NCI-H2196 (cell line): ENCODE data around the gene CPNE5.

ENCODE experiments used
- DNase-seq: peaks from one replicate; lab custom pipeline; 2025; ENCODE audit not compliant: unreplicated experiment; lab: John Stamatoyannopoulos, UW

The CPNE5 gene

GRCh38 chr6:36838896-36839748, at the start of gene CPNE5:
Gene CPNE5 (minus strand): TSS chr6:36839444. CDS start chr6:36839377, 67 bp downstream.
- DNase-seq = no peak

DNA sequence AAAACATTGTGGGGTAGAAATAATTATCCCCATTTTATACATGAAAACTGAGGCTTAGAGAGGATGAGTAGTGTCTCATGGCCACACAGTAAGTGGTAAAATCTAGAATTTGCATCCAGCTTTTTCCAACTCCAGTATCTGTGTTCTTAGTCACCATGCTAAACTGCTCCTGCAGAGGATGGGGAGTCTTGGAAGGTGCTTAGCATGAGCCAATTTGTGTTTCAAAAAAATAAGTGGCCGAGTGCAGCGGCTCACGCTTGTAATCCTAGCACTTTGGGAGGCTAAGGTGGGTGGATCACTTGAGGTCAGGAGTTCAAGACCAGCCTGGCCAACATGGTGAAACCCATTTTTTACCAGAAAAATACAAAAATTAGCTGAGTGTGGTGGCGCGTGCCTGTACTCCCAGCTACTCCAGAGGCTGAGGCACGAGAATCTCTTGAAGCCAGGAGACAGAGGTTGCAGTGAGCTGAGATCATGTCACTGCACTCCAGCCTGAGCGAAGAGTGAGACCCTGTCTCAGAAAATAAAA, 48.9 kb upstream of the CPNE5 start:
- no peak for DNase-seq

DNA sequence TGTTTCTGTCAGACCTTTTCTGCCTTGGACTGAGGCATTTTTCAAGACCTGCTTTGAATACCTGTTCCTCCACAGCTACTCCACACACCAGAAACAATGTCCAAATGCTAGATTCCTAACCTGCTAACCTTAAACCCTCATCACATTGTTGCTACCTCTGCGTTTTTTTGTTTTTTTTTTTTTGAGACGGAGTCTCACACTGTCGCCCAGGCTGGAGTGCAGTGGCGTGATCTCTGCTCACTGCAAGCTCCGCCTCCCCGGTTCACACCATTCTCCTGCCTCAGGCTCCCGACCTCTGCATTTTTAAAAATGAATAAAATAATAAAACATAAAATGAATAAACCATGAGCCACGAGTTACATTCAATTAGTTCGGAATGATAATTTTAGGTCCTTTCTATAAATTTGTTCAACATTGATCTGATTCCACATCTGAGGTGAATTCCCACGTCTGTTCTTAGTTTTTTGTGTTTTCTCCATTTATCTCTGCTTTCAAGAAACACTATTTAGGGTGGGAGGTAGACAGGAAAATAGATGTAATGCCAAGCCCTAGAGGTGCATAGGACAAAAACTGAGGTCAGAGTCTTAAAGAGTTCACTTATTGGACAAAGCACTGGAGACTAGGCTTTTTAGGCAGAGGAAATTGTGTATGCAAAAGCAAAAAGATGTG, 47.8 kb upstream of the CPNE5 start:
- DNase-seq = no peak

DNA sequence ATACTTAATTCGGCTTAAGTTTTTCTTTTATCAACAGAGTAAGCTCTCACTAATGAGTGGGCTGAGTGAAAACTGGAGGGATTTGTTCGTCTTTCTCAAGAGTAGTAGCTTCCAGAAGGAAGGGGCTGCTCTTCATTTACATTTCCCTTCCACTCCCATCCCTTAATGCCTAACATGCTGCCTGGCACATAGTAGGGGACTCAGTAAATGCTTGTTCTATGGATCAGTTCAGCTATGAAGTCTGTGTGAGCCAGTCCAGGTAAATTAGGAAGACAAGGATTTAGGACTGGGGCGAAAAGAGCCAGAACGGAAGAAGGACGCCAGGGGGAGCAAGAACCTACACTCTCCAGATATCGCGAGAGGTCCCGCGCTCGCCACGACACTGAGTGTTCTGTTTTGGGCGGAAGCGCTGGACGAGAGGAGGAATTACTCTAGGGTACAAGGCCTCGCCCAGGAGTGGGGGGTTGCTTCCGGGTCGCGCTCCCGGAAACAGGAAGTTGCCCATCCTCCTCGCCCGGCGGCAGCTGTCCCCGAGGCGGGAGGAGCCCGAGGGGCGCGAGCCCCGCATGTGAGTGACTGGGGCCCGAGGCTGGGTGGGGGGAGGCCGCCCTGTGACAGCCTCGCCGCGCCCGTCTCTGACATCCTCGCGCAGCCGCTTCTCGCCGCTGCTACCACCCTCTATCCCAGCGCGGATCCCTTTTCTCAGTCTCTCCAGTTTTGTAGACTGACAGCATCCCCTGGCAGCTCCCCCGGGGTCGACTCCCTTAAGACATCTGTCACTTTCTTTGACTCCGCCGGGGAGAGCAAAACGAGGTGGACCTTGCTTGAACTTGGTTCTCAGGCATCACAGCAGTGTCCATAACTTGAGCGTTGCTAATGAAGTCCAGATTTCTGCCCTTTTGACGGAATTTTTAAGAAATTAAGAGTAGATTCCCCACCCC, 46.5 kb upstream of the CPNE5 start, which contains the start of gene C6orf89:
Gene C6orf89, plus strand, starts transcription at position 492 of the 941 bp plus-strand sequence. CDS start 13,493 bp downstream, outside the sequence.
- DNase-seq = peak; percentile 95

DNA sequence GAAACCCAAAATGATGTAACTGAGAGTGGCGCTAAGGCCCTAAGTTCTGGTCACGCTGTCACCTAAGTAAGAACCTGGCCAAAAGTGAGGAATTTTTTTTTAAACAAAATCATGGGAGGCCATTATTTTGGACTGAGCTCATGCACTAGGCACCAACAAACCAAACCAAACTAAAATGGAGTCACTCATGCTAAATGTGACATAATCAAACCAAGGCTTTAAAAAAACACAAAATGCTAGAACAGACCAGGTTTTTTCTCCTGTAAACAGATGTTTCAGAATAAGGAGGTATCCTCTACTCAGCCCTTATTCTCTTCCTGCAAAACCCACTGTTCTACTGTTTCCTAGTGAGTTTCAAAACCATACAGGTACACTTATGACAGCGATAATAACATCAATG, 45.4 kb upstream of the CPNE5 start:
- no peak for DNase-seq

DNA sequence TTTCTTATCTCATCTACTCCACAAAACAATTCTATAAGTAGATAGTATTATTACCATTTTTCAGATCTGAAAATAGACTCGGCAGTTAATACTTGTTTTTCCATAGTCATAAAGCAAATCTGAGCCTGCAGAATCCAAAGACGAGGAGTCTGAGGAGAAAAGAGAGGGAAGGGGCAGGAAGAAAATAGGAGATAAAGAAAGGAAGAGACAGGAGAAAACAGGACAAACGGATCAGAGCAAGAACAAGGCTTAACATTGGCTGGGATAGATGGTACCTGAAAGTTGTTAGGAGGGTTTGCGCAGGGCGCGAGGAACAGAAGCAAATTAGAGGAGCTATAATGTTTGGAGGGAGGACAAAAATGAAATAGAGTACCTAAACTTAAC, 36.0 kb upstream of the CPNE5 start:
- no peak for DNase-seq

DNA sequence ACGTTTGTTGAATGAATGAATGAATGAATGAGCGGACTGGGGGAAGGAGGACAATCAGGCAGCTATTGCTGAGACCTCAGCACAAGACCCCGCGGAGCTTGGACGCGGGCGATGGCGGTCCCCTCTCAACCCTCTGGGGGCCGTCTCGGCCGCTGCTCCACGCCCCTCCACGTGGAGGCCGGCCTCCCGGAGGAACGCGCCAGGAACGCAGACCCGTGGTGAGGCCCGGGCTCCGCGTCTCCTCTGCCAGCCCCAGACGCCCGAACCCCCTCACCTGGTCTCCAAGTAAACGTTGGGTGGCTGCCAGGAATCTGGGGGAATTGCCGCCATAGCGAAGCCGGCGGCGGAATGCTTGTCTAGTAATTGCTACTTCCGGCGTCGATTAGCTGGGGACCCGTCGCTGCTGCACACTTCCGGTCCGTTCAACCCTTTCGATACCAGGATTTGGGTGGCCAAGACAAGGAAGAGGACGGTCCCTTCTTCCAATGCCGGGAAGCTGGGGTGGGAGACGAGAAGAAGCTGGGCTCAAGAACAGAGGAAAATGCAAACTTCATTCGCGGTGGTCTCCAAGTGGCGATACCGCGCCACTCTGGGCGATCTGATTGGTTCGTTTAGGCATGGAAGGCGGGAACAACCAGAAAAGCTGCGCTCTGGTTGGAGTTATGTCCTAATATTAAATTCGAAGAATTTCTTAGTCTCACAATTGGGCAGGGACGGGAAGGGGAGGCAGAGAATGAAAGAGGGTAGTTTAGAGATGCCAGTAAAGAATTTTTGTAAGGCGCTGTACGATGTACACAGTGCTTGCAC, 35.4 kb upstream of the CPNE5 start, which contains the start of gene PPIL1:
Gene PPIL1, minus strand, starts transcription at position 361 of the 807 bp plus-strand sequence. Its CDS starts 31 bp downstream, at position 330.
- DNase-seq = peak; percentile 96

DNA sequence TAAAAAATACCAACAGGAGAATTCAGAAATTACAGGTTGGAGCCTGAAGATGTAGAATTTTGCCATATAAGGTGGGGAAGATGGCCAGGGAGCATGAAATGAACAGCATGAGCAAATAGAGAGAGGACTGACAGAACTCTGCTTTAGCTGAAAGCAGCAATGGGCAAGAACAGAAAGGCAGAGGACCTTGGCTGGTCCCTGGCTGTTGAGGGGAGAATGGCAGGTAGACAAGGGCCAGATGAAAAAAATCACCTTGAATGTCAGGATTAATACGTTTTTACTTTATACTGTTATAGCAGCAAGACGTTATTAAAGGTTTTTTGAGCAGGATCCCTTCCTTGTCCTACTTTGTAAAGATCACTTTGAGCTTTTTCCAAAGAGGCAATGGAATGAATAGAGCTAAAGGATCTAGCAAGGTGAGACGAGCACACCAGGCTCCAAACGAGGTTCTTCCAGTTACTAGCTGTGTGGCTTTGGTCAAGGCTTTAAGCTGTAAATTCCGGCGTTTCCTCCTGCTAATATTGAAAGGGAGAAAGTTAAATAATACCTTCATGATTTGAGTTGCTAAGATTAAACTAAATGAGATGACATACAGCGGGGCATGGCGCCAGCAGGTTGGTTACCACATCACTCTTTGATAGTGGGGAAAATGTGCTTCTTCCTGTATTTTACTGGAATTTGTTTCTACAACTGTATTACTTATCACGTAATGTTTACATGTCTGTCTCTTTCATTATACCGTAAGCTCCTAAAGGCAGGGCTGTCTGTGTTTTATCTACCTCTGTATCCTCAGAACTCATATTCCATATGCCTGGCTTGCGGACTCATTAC, 34.6 kb upstream of the CPNE5 start:
- DNase-seq = peak; percentile 39

GRCh38 chr6:36873115-36873514, 33.9 kb upstream of the CPNE5 start:
- DNase-seq = no peak

DNA sequence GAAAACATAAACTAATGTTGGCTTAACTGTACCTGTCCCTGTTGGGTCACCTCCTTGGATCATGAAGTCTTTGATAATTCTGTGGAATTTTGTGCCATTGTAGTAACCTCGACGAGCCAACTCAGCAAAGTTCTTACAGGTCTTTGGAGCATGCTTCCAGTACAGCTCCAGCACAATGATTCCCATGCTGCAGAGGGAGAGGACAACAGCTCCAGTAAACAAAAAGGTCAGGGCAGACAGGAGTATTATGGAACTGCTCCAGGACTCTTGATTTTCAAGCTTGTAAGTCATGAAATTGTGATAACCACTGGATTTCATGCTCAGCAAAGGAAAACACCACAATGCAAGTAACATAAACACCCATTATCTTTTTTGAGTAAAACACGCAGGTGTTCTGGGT, 32.4 kb upstream of the CPNE5 start:
- DNase-seq = no peak

- no peak for DNase-seq
Measured at GRCh38 chr6:36867471-36868224, 28.4 kb upstream of the CPNE5 start.

GRCh38 chr6:36865835-36866234, 26.6 kb upstream of the CPNE5 start:
- DNase-seq = no peak

- no peak for DNase-seq
Measured at GRCh38 chr6:36863670-36864540, 24.7 kb upstream of the CPNE5 start.

- no peak for DNase-seq
Measured at GRCh38 chr6:36862848-36863382, 23.7 kb upstream of the CPNE5 start.

DNA sequence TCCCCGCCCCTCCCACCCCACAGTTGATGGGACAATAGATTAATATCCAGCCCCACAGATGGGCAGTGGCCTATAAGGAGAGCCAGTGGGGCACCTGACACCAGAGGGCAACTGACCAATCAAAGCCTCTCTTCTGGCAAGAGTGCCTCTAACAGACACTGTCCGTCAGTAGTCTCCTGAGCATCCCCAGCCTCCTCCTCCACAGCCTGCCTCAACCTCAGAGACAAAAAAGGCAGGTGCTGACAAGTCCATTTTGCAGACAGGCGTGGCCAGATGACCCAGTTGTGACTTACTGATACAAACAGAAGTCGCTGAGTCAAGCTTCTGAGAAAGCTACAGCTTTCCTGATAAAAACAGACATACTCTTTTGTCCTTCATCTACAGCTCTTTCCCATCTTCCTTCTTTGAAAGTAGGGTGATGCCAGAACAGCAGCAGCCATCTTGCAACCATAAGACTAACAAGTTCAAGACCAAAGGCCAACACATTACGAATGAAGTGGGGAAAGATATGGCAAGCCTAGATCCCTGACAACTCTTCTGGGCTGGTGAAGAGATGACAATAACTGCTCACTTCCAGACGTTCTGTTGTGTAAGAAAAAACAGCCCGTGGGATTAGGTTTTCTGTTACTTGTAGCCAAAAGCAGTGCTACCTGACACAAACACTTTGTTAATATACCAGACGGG, 23.1 kb upstream of the CPNE5 start:
- no peak for DNase-seq

DNA sequence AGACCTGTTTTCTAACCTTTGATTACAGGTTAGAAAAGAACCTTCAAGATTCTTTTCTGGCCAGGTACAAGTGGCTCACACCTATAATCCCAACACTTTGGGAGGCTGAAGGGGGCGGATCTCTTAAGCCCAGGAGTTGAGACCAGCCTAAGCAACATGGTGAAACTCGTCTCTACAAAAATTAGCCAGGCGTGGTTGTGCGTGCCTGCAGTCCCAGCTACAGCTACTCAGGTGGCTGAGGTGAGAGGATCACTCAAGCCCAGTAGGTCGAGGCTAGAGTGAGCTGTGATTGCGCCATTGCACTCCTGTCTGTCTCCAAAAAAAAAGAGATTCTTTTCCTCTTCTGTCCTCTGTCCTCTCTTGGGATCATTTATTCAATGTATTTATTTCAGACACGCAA, 20.9 kb upstream of the CPNE5 start:
- no peak for DNase-seq
